ENCODE measurements around the gene SELENOO.

The SELENOO gene

GRCh38 chr22:50206599-50206998 lies 5.8 kb downstream of the SELENOO start:
- peak overlapping the region; percentile 7; the same call in 1 of the 2 replicates for H3K27ac ChIP-seq
- peak; percentile 64 for TF ChIP-seq CTCF (IDR thresholded peaks at IDR 0.05)
- no peak for TF ChIP-seq ZFX (IDR thresholded peaks at IDR 0.05; ENCODE audit: borderline replicate concordance)

- H3K27ac ChIP-seq = peak overlapping the region; percentile 13; the same call in 1 of the 2 replicates
Measured at GRCh38 chr22:50207383-50208140, 6.8 kb downstream of the SELENOO start.

GRCh38 chr22:50208430-50208938 lies 7.7 kb downstream of the SELENOO start:
- peak overlapping the region; percentile 13; the same call in 1 of the 2 replicates for H3K27ac ChIP-seq
- no peak for TF ChIP-seq ZFX (IDR thresholded peaks at IDR 0.05; ENCODE audit: borderline replicate concordance)
- TF ChIP-seq CTCF (IDR thresholded peaks at IDR 0.05) = no peak

More at GRCh38 chr22:50207383-50208140, 6.8 kb downstream of the SELENOO start:
- TF ChIP-seq CTCF (IDR thresholded peaks at IDR 0.05) (no peak), ZFX (IDR thresholded peaks at IDR 0.05; ENCODE audit: borderline replicate concordance) (no peak)

- no peak overlapping the region for H3K27ac ChIP-seq
- TF ChIP-seq CTCF (IDR thresholded peaks at IDR 0.05) (no peak), ZFX (IDR thresholded peaks at IDR 0.05; ENCODE audit: borderline replicate concordance) (no peak)
Measured at GRCh38 chr22:50208939-50209892, 8.4 kb downstream of the SELENOO start.

- peak overlapping the region; percentile 17; the same call in 1 of the 2 replicates for H3K27ac ChIP-seq
- TF ChIP-seq ZFX (IDR thresholded peaks at IDR 0.05; ENCODE audit: borderline replicate concordance) (no peak), CTCF (IDR thresholded peaks at IDR 0.05) (peak; percentile 93)
Measured at GRCh38 chr22:50209893-50210292, 9.1 kb downstream of the SELENOO start.

- peak overlapping the region; percentile 17; the same call in 1 of the 2 replicates for H3K27ac ChIP-seq
- no peak for TF ChIP-seq CTCF (IDR thresholded peaks at IDR 0.05)
- no peak for TF ChIP-seq ZFX (IDR thresholded peaks at IDR 0.05; ENCODE audit: borderline replicate concordance)
Measured at GRCh38 chr22:50210378-50211139, 9.7 kb downstream of the SELENOO start.
